Duodenal mucosa (tissue), 2 donors: ENCODE measurements around the gene MYLK.

Experiments
- H3K27ac ChIP-seq: one replicate; pipeline ENCODE4 v1.7.0; 2013; ENCODE audit warnings: low read depth, low read length
- H3K27me3 ChIP-seq, 2 donors: one replicate each; pipeline ENCODE4 v1.7.0; 2013; ENCODE audit warnings: low read length in 2 of 2, control low read depth in 1 of 2; ENCODE audit not compliant: insufficient read depth in 2 of 2, control insufficient read depth in 1 of 2
- H3K36me3 ChIP-seq, 2 donors: one replicate each; pipeline ENCODE4 v1.7.0; 2013; ENCODE audit warnings: low read length in 2 of 2, control low read depth in 1 of 2; ENCODE audit not compliant: insufficient read depth in 2 of 2, control insufficient read depth in 1 of 2
- H3K4me1 ChIP-seq, 2 donors: one replicate each; pipeline ENCODE4 v1.7.0; 2013; ENCODE audit warnings: low read length in 2 of 2, control low read depth in 1 of 2; ENCODE audit not compliant: insufficient read depth in 2 of 2, control insufficient read depth in 1 of 2
- H3K4me3 ChIP-seq, 2 donors: one replicate each; pipeline ENCODE4 v1.7.0; 2013; ENCODE audit warnings: low read length in 2 of 2, low read depth in 1 of 2
- H3K9ac ChIP-seq, 2 donors: one replicate each; pipeline ENCODE4 v1.7.0; 2013; ENCODE audit warnings: low read length in 2 of 2, low read depth in 1 of 2
- H3K9me3 ChIP-seq, 2 donors: one replicate each; pipeline ENCODE4 v1.7.0; 2013; ENCODE audit warnings: low read length in 2 of 2, control low read depth in 1 of 2; ENCODE audit not compliant: control insufficient read depth in 1 of 2

MYLK gene

DNA sequence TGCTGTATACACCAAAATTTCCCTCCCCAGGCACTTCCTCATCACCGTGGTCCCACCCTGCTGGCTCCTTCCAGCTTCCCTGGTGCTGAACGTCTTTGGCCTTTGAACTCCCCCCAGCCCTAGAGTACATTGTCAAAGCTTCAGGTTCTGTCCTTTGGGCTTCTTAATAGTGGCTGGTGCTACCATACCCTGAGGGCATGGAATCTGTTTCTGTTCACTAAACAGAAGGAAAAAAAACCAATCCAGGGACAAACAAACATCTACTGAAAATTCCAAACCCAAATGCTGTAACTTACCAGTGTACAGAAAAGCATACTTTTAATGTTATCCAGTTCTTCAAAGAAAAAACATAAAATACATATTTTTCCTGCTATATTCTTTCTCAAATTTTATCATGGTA, 148.7 kb downstream of the MYLK start:
- Histone ChIP-seq H3K36me3 (no peaks in the 10 kb centered on the region), H3K9me3 (no peaks in the 10 kb centered on the region), H3K27ac (no peak overlapping the region), H3K4me3 (no peak overlapping the region), H3K27me3 (no peaks in the 10 kb centered on the region), H3K9ac (no peak overlapping the region), H3K4me1 (no peaks in the 10 kb centered on the region)

- no peak overlapping the region for H3K9ac ChIP-seq
- H3K27ac ChIP-seq: no peak overlapping the region
- no peaks in the 10 kb centered on the region for H3K4me1 ChIP-seq
- no peak overlapping the region for H3K4me3 ChIP-seq
- no peaks in the 10 kb centered on the region for H3K9me3 ChIP-seq
- H3K36me3 ChIP-seq: no peaks in the 10 kb centered on the region
- H3K27me3 ChIP-seq: no peaks in the 10 kb centered on the region
Observed at GRCh38 chr3:123734527-123734902, 149.6 kb downstream of the MYLK start.

GRCh38 chr3:123733805-123734526, 150.2 kb downstream of the MYLK start:
- H3K9ac ChIP-seq: no peak overlapping the region
- H3K27ac ChIP-seq: no peak overlapping the region
- no peaks in the 10 kb centered on the region for H3K9me3 ChIP-seq
- no peak overlapping the region for H3K4me3 ChIP-seq
- H3K36me3 ChIP-seq: no peaks in the 10 kb centered on the region
- no peaks in the 10 kb centered on the region for H3K4me1 ChIP-seq
- no peaks in the 10 kb centered on the region for H3K27me3 ChIP-seq

- Histone ChIP-seq H3K4me1 (no peaks in the 10 kb centered on the region), H3K27ac (no peak overlapping the region), H3K9ac (no peak overlapping the region), H3K9me3 (no peaks in the 10 kb centered on the region), H3K27me3 (no peaks in the 10 kb centered on the region), H3K4me3 (no peak overlapping the region), H3K36me3 (no peaks in the 10 kb centered on the region)
Observed at GRCh38 chr3:123733341-123733740, 150.8 kb downstream of the MYLK start.

DNA sequence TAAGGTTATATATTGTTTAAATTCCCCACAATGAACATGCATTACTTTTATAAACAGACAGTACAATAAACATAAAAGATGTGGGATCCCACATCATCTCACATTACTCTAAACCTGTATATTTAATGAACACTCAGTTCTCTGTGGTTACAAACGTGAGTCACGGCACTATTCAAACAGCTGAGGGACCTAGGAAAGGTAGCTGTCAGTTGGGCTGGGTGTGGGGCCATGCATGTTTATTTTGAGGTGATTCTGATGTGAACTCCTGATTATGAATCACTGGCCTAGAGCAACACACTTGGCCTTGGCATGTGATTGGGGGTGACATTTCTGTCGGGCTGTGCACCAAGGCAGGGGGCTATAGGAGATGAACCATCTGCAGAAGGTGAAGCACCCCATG, 151.7 kb downstream of the MYLK start:
- Histone ChIP-seq H3K27me3 (no peaks in the 10 kb centered on the region), H3K27ac (no peak overlapping the region), H3K36me3 (no peaks in the 10 kb centered on the region), H3K4me1 (no peaks in the 10 kb centered on the region), H3K4me3 (no peak overlapping the region), H3K9ac (no peak overlapping the region), H3K9me3 (no peaks in the 10 kb centered on the region)

DNA sequence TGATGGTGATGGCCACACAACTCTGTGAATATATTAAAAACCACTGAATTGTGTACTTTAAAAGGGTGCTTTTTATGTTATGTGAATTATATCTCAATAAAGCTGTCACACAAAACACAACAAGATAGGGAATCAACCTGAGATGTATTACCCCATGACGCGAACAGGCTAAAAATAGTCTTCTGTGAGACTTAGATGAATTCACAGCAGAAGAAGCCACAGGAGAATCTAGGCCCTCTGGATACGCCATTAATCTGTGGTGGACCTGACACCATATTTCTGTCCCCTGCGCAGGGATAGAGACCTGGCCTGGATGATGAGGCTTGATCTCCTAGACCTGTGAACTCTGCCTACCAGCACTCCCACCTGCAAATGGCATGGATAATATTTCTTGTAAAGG, 153.3 kb downstream of the MYLK start:
- H3K9me3 ChIP-seq: no peaks in the 10 kb centered on the region
- no peaks in the 10 kb centered on the region for H3K36me3 ChIP-seq
- no peak overlapping the region for H3K27ac ChIP-seq
- no peaks in the 10 kb centered on the region for H3K4me1 ChIP-seq
- H3K27me3 ChIP-seq: no peaks in the 10 kb centered on the region
- H3K4me3 ChIP-seq: no peak overlapping the region
- H3K9ac ChIP-seq: no peak overlapping the region

DNA sequence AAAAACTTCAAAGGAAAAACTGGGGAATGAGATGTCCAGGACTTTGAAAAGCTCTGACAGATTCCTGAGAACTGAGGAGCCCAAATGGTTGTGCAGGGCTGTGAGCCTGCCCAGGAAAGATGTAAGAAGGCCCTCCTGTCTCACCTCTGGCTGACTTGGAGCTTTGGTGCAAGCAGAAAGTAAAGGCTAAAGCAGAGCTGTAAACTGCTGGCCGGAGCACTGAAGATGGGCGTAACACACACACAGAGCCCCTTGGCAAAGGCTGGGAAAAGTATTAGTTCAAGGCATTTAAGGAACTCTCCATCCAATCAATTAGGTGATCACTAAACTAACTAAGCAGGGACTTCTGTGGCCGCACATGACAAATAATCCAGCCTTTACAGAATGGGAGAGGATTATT, 155.1 kb downstream of the MYLK start:
- Histone ChIP-seq H3K9me3 (no peaks in the 10 kb centered on the region), H3K4me3 (no peak overlapping the region), H3K27me3 (no peaks in the 10 kb centered on the region), H3K36me3 (no peaks in the 10 kb centered on the region), H3K27ac (no peak overlapping the region), H3K4me1 (no peaks in the 10 kb centered on the region), H3K9ac (no peak overlapping the region)

DNA sequence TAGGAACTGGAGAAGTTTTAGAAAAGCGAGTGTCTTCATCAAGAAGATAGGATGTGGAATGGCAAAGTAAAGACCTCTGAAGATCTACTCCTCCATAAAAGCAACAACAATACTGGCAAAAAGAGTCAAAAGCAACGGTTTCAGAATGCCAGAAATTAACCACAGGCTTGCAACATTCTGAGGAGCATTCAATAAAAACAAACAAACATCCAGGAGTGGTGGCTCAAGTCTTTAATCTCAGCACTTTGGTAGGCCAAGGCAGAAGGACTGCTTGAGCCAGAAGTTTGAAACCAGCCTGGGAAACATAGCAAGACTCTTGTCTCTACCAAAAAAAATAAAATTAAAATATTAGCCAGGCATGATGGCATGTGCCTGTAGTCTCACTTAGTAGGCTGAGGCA, 156.1 kb downstream of the MYLK start:
- Histone ChIP-seq H3K9me3 (no peaks in the 10 kb centered on the region), H3K27me3 (no peaks in the 10 kb centered on the region), H3K4me3 (no peak overlapping the region), H3K9ac (no peak overlapping the region), H3K4me1 (no peaks in the 10 kb centered on the region), H3K27ac (no peak overlapping the region), H3K36me3 (no peaks in the 10 kb centered on the region)

- H3K9ac ChIP-seq: no peak overlapping the region
- no peak overlapping the region for H3K4me3 ChIP-seq
- no peaks in the 10 kb centered on the region for H3K9me3 ChIP-seq
- no peak overlapping the region for H3K27ac ChIP-seq
- no peaks in the 10 kb centered on the region for H3K36me3 ChIP-seq
- H3K27me3 ChIP-seq: no peaks in the 10 kb centered on the region
- H3K4me1 ChIP-seq: no peaks in the 10 kb centered on the region
Observed at GRCh38 chr3:123725652-123726400, 158.3 kb downstream of the MYLK start.

- H3K27me3 ChIP-seq: no peaks in the 10 kb centered on the region
- no peaks in the 10 kb centered on the region for H3K9me3 ChIP-seq
- no peak overlapping the region for H3K9ac ChIP-seq
- no peak overlapping the region for H3K27ac ChIP-seq
- no peaks in the 10 kb centered on the region for H3K4me1 ChIP-seq
- H3K4me3 ChIP-seq: no peak overlapping the region
- no peaks in the 10 kb centered on the region for H3K36me3 ChIP-seq
Observed at GRCh38 chr3:123724306-123724705, 159.8 kb downstream of the MYLK start.
